RWPE2 (cell line): ENCODE results near the gene C1orf21.

Experiments
- ATAC-seq: fragments of 200-7000 bp; cut with Tn5 transposase; 3 replicates; pipeline ENCODE4 v1.9.1; 2021; ENCODE audit warnings: low read depth
- DNase-seq: peaks from one replicate; pipeline ENCODE4 v3.0.0-alpha.2; 2020; ENCODE audit warnings: low spot score
- H3K27ac ChIP-seq: fragments of 450-650 bp; 2 replicates; pipeline ENCODE4 v1.5.1; 2017; ENCODE audit warnings: mild to moderate bottlenecking; ENCODE audit not compliant: poor library complexity, severe bottlenecking
- H3K27me3 ChIP-seq: fragments of 250-450 bp; sonication (Bioruptor Pico); 2 replicates; pipeline ENCODE4 v1.5.1; 2021; ENCODE audit warnings: mild to moderate bottlenecking, moderate library complexity; ENCODE audit not compliant: insufficient read depth, poor library complexity, severe bottlenecking
- H3K36me3 ChIP-seq: fragments of 250-450 bp; sonication (Bioruptor Pico); 2 replicates; pipeline ENCODE4 v1.5.1; 2020; ENCODE audit warnings: low read depth, mild to moderate bottlenecking, moderate library complexity
- H3K4me1 ChIP-seq: fragments of 250-450 bp; sonication (Bioruptor Pico); 2 replicates; pipeline ENCODE4 v1.5.1; 2021; ENCODE audit warnings: mild to moderate bottlenecking, moderate library complexity; ENCODE audit not compliant: insufficient read depth, poor library complexity, severe bottlenecking
- H3K4me3 ChIP-seq: fragments of 250-450 bp; sonication (Bioruptor Pico); 2 replicates; pipeline ENCODE4 v1.5.1; 2021; ENCODE audit warnings: mild to moderate bottlenecking, moderate library complexity; ENCODE audit not compliant: severe bottlenecking
- H3K9me3 ChIP-seq: fragments of 250-450 bp; sonication (Bioruptor Pico); 2 replicates; pipeline ENCODE4 v1.5.1; 2021; ENCODE audit warnings: mild to moderate bottlenecking, moderate library complexity; ENCODE audit not compliant: severe bottlenecking
- TF ChIP-seq, protein P1 (sequence below): fragments of 450-650 bp; IDR thresholded peaks from one replicate; pipeline ENCODE4 v1.5.1; 2017; ENCODE audit warnings: mild to moderate bottlenecking, moderate library complexity; ENCODE audit not compliant: poor library complexity, severe bottlenecking

The C1orf21 gene

DNA sequence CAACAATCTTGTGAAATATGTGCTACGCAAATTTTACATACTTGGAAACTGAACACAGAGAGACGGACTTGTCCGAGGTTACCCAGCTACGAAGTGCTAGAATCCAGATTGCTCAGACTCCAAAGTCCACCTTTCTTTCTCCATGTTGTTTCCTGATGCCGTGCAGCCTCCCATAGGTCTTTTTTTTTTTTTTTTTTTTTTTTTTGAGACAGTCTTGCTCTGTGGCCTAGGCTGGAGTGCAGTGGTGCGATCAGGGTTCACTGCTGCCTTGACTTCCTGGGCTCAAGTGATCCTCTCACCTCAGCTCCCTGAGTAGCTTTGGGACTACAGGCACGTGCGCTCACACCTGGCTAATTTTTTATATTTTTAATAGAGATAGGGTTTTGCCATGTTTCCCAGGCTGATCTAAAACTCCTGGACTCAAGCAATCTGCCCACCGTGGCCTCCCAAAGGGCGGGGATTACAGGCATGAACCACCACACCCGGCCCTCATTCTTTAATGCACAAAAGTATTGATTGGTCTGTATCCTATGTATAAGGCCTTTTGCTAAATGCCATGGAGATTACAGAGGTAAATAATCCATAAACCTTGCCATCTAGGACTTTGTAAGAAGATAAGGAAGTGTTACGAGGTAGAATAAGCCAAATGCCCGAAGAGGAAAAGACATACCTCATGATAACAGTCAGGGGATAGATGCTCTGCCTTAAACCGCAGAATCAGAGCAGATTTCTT, 92.8 kb downstream of the C1orf21 start:
- no peak for ATAC-seq
- Histone ChIP-seq H3K27me3 (no peaks in the 10 kb centered on the region), H3K9me3 (no peaks in the 10 kb centered on the region), H3K4me1 (no peaks in the 10 kb centered on the region), H3K27ac (no peak overlapping the region), H3K36me3 (no peaks in the 10 kb centered on the region), H3K4me3 (no peak overlapping the region)
- TF ChIP-seq, protein P1, sequence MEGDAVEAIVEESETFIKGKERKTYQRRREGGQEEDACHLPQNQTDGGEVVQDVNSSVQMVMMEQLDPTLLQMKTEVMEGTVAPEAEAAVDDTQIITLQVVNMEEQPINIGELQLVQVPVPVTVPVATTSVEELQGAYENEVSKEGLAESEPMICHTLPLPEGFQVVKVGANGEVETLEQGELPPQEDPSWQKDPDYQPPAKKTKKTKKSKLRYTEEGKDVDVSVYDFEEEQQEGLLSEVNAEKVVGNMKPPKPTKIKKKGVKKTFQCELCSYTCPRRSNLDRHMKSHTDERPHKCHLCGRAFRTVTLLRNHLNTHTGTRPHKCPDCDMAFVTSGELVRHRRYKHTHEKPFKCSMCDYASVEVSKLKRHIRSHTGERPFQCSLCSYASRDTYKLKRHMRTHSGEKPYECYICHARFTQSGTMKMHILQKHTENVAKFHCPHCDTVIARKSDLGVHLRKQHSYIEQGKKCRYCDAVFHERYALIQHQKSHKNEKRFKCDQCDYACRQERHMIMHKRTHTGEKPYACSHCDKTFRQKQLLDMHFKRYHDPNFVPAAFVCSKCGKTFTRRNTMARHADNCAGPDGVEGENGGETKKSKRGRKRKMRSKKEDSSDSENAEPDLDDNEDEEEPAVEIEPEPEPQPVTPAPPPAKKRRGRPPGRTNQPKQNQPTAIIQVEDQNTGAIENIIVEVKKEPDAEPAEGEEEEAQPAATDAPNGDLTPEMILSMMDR, result no peak
- DNase-seq, result no peak

DNA sequence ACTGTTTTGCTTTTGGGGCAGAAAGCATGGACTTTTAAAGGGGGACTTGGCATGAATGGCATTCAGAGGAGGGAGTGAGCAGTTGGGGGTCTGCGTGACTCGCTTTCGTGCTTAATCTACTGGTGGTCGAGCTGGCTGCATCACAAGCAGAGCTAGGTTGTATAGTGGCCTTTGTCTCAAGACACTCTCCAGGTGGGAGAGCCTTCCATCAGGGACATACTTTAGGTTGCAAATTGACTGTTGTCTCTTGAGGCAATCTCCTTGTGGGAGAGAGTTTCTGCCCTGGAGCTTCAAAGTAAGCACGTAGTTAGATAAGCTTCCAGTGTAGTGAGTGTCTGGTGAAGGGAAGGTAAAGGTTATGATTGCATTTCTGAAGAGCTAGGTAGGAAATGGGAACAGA, 93.9 kb downstream of the C1orf21 start:
- DNase-seq (no peak), ATAC-seq (no peak)
- Histone ChIP-seq H3K4me3 (no peak overlapping the region), H3K27me3 (no peaks in the 10 kb centered on the region), H3K9me3 (no peaks in the 10 kb centered on the region), H3K4me1 (peaks cover 6% of the 10 kb centered on the region), H3K27ac (no peak overlapping the region), H3K36me3 (no peaks in the 10 kb centered on the region)
- TF ChIP-seq, protein P1, result no peak

DNA sequence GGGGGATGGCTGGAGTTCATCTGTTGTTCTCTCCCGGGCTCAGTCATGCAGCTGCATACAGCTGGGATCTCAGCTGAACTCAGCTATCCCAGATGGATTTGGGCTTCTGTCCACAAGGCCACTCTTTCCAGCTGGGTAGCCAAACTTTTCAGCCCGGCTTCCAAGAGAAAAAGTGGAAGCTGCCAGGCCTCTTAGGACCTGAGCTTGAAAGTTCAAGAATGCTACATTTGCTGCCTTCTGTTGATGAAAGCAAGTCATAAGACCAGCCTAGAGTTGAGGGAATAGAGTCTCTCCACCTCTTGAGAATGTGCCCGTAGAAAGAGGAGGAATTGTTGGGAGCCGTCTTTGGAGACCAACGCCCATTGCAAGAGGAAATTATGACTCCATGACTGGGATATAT, 95.3 kb downstream of the C1orf21 start:
- no peaks in the 10 kb centered on the region for H3K9me3 ChIP-seq
- TF ChIP-seq, protein P1, result no peak
- H3K36me3 ChIP-seq, result no peaks in the 10 kb centered on the region
- no peak overlapping the region for H3K4me3 ChIP-seq
- no peak overlapping the region for H3K27ac ChIP-seq
- no peak for DNase-seq
- no peaks in the 10 kb centered on the region for H3K27me3 ChIP-seq
- peaks cover 6% of the 10 kb centered on the region for H3K4me1 ChIP-seq
- ATAC-seq, result no peak

DNA sequence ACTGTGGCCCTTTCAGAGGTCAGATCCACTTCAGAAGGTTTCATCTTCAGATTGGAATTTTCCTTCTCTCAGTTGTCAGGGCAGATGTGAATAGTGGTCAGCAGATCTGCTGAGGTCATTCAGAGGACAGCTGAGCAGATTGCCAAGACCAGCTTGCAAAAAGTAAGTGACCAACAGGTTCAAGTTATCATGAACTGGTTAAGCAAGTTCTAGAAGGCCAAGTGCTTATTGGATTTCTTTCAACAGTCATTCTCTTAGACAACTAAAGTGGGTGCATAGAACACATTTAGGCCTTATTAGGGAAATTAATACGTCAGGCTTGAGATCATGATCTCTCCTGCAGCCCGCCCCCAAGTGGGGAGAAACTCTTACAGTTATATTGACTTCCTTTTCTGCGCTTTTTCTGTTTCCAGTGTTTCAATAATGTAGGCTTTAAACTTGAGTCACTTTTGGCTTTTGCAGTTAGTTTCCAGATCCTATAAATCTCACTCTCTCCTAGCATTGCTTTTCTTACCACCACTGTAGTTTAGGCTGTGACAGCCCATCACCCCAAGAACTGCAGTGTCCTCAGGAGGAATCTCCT, 96.4 kb downstream of the C1orf21 start:
- no peak for DNase-seq
- no peaks in the 10 kb centered on the region for H3K9me3 ChIP-seq
- H3K4me3 ChIP-seq, result no peak overlapping the region
- H3K27me3 ChIP-seq, result no peaks in the 10 kb centered on the region
- ATAC-seq, result no peak
- peaks cover 6% of the 10 kb centered on the region for H3K4me1 ChIP-seq
- no peaks in the 10 kb centered on the region for H3K36me3 ChIP-seq
- H3K27ac ChIP-seq, result no peak overlapping the region
- TF ChIP-seq, protein P1, result no peak
